ENCODE data around the gene RTEL1.
A peak's percentile ranks its signal among the peaks of the same experiment; 100 is the strongest.
"Not testable (repeated sequence)": the region's sequence is repeated elsewhere in the genome, so short reads cannot be mapped to it uniquely, and the experiment has no call there.

Gene RTEL1, protein sequence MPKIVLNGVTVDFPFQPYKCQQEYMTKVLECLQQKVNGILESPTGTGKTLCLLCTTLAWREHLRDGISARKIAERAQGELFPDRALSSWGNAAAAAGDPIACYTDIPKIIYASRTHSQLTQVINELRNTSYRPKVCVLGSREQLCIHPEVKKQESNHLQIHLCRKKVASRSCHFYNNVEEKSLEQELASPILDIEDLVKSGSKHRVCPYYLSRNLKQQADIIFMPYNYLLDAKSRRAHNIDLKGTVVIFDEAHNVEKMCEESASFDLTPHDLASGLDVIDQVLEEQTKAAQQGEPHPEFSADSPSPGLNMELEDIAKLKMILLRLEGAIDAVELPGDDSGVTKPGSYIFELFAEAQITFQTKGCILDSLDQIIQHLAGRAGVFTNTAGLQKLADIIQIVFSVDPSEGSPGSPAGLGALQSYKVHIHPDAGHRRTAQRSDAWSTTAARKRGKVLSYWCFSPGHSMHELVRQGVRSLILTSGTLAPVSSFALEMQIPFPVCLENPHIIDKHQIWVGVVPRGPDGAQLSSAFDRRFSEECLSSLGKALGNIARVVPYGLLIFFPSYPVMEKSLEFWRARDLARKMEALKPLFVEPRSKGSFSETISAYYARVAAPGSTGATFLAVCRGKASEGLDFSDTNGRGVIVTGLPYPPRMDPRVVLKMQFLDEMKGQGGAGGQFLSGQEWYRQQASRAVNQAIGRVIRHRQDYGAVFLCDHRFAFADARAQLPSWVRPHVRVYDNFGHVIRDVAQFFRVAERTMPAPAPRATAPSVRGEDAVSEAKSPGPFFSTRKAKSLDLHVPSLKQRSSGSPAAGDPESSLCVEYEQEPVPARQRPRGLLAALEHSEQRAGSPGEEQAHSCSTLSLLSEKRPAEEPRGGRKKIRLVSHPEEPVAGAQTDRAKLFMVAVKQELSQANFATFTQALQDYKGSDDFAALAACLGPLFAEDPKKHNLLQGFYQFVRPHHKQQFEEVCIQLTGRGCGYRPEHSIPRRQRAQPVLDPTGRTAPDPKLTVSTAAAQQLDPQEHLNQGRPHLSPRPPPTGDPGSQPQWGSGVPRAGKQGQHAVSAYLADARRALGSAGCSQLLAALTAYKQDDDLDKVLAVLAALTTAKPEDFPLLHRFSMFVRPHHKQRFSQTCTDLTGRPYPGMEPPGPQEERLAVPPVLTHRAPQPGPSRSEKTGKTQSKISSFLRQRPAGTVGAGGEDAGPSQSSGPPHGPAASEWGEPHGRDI (N-terminal part only)
- total RNA-seq = 3.1 to 3.3 reads per million in 2 experiments

GRCh38 chr20:63657937-63658748 lies at the start of gene RTEL1:
Gene RTEL1, plus strand, starts transcription at chr20:63658312. Its CDS starts 1,091 bp downstream, at chr20:63659403.
- peak; percentile 76 for DNase-seq (ENCODE audit: low read depth)

GRCh38 chr20:63610581-63611435 lies 47.3 kb upstream of the RTEL1 start:
- DNase-seq (ENCODE audit: low read depth) = no peak

GRCh38 chr20:63611646-63612045 lies 46.5 kb upstream of the RTEL1 start:
- no peak for DNase-seq (ENCODE audit: low read depth)

GRCh38 chr20:63612276-63612931 lies 45.7 kb upstream of the RTEL1 start:
- DNase-seq (ENCODE audit: low read depth) = no peak

GRCh38 chr20:63613863-63614594 lies 44.1 kb upstream of the RTEL1 start:
- DNase-seq (ENCODE audit: low read depth) = not testable (repeated sequence)

DNA sequence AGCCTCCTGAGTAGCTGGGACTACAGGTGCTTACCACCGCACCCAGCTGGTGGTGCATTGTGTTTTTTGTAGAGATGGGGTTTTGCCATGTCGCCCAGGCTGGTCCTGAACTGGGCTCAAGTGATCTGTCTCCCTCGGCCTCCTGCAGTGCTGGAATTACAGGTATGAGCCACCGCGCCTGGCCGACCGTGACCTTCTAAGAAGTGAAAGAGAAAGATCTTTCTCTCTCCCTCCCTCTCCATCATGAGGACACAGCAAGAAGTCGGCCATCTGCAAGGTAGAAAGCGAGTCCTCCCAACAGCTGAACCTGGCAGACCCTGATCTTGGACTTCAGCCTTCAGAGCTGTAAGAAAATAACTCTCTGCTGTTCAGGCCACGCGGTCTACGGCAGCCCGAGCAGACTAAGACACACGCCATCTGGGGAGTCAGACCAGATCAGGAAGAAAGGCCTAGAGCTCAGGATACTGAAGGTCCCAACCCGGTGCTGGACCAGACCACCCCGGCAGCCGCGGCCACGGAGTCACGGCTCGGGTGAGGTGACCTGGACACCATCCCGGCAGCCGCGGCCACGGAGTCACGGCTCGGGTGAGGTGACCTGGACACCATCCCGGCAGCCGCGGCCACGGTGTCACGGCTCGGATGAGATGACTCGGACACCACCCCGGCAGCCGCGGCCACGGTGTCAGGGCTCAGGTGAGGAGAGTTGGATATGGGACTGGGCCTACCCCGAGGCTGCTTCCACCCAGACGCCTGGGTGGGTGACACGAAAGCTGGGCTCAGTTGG lies 40.8 kb upstream of the RTEL1 start:
- DNase-seq (ENCODE audit: low read depth) = no peak

- DNase-seq (ENCODE audit: low read depth) = no peak
Observed at GRCh38 chr20:63617876-63618265, 40.2 kb upstream of the RTEL1 start.

DNA sequence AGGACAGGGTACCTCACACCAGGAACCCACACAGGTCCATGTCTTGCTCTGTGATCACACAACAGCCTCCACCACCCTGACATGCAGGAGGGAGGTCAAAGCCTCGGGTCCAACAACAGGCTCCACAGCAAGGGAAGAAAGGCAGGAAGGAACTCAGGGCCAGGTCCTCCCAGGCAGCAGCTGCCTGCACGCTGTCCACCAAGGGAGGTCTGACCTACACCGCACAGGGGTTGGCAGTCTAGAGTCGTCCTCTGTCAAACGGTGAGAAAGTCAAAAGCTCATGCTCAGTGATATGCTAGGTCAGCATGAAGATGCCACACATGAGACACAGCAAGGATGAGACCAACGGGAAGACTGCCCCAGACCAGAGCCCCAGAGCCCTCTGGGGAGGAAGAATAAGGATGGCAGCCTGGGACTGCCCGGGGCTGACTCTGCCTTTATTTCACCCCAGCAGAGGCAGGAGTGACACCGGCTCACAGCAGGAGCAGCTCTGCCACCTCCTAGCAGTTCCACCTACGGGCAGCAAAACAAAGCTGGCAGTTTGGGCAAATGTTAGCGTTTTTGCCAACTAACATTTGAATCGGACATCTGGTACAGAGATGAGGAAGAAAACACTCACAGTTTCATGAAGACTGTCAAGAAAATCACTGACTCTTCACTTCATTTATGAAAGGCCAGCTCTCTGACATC lies 39.7 kb upstream of the RTEL1 start:
- DNase-seq (ENCODE audit: low read depth) = no peak

DNA sequence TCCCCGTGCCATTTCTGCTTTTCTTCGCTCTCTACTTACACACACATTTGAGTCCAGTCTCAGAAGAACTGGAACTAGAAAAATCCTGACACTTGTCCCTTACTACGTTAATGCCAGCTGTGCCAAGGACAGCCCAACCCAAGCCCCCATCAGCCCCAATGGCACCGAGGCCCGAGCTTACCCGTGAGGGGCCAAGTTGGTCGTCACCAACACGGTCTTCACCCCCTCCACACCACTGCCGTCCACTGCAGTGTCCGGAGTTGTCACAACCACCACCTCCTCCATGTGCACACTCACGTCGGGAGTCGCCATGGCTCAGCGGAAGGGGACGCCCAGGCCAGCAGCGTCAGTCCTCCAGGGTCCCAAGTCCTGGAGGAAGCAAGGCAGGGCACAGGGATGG lies 39.0 kb upstream of the RTEL1 start:
- no peak for DNase-seq (ENCODE audit: low read depth)

GRCh38 chr20:63619505-63619904 lies 38.6 kb upstream of the RTEL1 start:
- no peak for DNase-seq (ENCODE audit: low read depth)

DNA sequence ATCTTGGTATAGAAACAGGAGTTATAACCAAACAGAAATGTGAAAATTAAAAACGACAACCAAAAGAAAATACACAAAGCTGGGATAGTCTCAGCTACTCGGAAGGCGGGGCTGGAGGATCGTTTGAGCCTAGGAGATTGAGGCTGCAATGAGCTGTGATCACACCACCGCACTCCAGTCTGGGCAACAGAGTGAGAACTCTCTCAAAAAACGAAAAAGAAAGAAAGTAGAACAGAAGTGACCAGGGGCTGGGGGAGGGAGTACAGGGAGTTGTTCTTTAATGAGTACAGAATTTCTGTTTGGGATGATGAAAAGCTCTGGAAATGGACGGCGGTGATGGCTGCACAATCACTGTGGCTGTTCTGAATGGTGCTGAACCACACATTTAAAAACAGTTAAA lies 37.1 kb upstream of the RTEL1 start:
- no peak for DNase-seq (ENCODE audit: low read depth)

DNA sequence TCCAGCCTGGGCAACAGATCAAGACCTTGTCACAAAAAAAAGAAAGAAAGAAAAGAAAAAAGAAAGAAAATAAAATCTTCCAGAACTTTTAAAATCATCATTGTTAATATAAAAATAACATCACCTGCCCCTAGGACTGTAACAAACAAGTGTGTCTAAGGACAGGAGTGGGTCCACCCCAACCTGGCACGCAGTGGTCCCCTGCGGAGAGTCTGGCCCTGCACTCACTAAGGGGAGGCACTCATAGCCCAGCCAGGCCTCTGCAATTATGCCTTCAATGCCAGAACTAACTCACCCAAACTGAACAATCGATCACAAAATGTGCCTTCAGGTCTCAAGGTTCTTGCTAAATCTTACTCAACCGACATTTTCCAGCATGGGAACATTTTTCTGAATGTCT lies 36.0 kb upstream of the RTEL1 start:
- DNase-seq (ENCODE audit: low read depth) = no peak

DNA sequence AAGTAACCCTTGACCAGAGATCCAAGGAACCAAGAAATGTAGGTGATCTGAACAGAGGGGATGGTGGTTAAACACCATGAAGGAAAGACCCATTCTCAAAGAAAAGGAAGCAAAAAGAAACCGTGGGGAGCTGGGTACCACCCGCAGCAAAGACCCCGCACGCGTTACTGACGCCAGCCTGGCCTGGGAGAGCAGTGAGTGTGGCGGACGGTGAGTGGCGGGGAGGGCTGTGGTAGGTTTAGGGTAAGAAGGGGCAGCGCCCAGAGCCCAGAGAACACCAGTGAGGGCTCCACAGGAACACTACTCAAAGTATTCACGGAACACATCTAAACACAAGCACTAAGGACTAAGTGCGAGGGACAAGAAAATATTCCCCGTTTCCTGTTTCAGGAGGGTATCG lies 35.4 kb upstream of the RTEL1 start:
- no peak for DNase-seq (ENCODE audit: low read depth)

DNA sequence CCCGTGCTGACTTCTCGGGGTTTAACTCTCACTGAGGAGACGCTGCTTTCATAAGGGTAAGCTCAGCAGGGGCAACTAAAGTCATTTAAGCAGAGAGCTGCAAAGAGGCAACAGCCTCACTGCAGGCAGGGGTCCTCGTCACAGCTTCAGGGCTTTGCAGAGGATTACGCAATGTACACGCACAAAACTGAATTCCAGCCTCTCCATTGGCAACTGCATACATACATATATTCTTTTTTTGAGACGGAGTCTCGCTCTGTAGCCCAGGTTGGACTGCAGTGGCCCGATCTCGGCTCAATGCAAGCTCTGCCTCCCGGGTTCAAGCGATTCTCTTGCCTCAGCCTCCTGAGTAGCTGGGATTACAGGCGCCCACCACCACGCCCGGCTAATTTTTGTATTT lies 33.6 kb upstream of the RTEL1 start:
- DNase-seq (ENCODE audit: low read depth) = no peak

DNA sequence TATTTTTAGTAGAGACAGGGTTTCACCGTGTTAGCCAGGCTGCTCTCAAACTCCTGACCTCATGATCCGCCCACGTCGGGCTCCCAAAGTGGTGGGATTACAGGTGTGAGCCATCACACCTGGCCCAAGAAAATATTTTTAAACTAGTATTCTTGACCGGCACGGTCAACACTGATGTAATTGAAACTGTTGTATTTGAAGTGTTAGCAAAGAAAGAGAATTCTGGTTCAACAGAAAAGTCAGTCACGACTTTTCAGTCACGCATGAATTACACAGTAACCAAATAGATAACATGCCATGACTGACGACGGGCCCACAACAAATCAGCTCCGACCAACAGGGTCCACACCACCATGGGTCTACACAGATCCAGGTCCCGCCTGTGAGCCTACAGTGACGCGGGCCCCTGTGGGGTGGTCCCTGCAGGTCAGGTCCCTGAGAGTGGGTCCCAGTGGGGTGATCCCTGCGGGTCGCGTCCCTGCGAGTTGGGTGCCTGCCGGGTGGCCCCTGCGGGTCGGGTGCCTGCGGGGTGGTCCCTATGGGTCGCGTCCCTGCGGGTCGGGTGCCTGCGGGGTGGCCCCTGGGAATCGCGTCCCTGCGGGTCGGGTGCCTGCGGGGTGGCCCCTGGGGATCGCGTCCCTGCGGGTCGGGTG lies 32.2 kb upstream of the RTEL1 start:
- no peak for DNase-seq (ENCODE audit: low read depth)

GRCh38 chr20:63626424-63627128 lies 31.5 kb upstream of the RTEL1 start, which contains the start of gene GMEB2:
Gene GMEB2, minus strand, starts transcription at chr20:63627101. Its CDS starts 7,704 bp downstream, at chr20:63619397.
- no peak for DNase-seq (ENCODE audit: low read depth)
